Left ventricle myocardium superior (tissue), 1 donor: ENCODE data around the gene AP1G2. TPM values are rescaled to one million over a fixed set of nuclear protein-coding genes. Genes with fewer than 3 reads are reported as not detected.

Experiments
- ATAC-seq: fragments of 200-7000 bp; cut with Tn5 transposase; one replicate; pipeline ENCODE4 v1.9.1; 2020; ENCODE audit warnings: mild to moderate bottlenecking, moderate library complexity
- DNase-seq: peaks from one replicate; pipeline ENCODE4 v3.0.0-alpha.2; 2020
- intact Hi-C: fragments of 100-400 bp; cut with micrococcal nuclease; formaldehyde crosslinking; loops from one replicate; pipeline ENCODE4 v1.11.0; 2022
- total RNA-seq: library from RNA; stranded (reverse); fragmentation: NEBNext Ultra II Directional; extraction: Animal tissue kit (Norgen Biotek cat#: 25700); gene quantifications from one replicate; pipeline ENCODE4 v1.2.1, GENCODE V29; 2021
- donor health status: DM: no; HTN: yes; CAD: no; lungs with severe emphysema.

AP1G2 gene
- total RNA-seq, 1 donor from 2014 or later, result 15.5 TPM

DNA sequence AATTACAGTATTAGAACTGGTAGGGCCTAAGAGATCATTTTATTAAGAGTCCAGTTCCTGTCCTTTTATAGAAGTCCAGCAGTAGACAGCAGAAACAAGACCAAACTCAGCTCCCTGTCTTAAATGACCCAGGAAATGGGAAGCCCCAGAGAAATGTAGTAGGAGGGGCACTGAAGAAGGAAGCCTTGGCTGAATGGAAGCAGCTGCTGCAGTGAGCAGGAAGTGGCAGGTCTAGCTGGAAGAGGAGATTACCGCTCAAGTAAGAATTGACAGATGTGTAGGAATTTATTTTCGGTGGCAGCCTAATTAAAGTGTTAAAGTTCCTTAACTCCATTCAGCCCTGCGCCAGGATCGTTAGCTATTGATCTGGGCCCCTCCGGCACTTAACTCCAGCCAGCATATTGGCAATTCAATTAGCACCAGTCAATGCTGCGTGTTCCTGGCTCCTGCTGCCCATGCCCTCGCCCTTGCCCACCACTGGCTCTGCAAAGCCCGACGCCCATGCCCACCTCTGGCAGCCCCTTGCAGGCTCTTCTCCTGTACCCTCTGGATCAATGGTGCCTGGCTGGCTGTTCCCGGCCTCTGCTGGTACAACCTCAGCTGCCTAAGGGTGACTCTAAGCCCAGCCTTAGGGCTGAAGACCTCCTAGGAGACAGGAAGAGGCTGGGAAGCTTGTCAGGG, 37.1 kb downstream of the AP1G2 start:
- ATAC-seq, result no peak
- DNase-seq, result no peak
- intact Hi-C loops, result no loop called here

- intact Hi-C loops, result no loop called here
- no peak for DNase-seq
- no peak for ATAC-seq
Observed at GRCh38 chr14:23529016-23529415, 38.6 kb downstream of the AP1G2 start.

DNA sequence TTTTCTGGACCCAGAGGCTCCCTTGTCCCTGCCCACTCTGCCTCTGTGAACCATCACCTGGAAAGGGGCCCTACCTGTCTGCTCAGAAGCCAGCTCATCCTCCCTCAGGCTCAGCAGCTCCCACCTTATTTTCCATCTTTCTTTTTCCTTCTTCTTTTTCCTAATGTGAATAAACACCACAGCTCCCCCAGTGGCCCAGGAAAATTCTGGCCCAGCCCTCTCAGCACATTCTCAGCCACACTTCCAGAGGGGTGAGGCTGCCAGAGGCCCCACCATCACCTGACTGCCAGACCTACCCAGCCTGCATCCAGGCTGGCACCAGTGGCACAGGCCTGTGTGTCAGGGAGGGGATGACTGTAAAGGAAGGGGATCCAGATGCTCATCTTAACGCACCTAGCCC, 39.0 kb downstream of the AP1G2 start:
- ATAC-seq (no peak), DNase-seq (no peak)
- intact Hi-C loops, result no loop called here

GRCh38 chr14:23525611-23526010, 42.0 kb downstream of the AP1G2 start:
- ATAC-seq (no peak), DNase-seq (no peak)
- intact Hi-C loops, result no loop called here

DNA sequence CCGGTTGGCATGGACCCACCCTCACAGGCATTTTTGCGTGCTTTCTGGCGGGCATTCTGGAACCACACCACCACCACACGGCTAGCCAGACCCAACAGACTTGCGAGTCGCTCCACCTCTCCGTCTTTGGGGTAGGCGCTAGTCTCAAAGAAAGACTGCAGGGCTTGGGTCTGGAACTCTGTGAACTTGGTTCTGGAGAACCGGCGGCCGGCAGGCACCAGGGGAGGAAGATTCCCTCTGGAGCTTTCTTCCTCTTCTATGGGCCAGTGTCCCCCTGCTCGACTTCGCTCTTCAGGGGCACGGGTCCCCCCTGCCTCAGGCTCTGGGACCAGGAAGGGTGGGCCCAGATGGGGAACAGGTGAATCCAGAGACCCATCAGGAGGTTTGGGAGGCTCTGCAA, 42.6 kb downstream of the AP1G2 start:
- ATAC-seq, result no peak
- intact Hi-C loops, result no loop called here
- DNase-seq, result no peak

- ATAC-seq (no peak), DNase-seq (no peak)
- intact Hi-C loops, result no loop called here
Observed at GRCh38 chr14:23523229-23524016, 44.2 kb downstream of the AP1G2 start.

GRCh38 chr14:23522643-23523198, 44.9 kb downstream of the AP1G2 start:
- ATAC-seq (no peak), DNase-seq (no peak)
- intact Hi-C loops, result no loop called here

DNA sequence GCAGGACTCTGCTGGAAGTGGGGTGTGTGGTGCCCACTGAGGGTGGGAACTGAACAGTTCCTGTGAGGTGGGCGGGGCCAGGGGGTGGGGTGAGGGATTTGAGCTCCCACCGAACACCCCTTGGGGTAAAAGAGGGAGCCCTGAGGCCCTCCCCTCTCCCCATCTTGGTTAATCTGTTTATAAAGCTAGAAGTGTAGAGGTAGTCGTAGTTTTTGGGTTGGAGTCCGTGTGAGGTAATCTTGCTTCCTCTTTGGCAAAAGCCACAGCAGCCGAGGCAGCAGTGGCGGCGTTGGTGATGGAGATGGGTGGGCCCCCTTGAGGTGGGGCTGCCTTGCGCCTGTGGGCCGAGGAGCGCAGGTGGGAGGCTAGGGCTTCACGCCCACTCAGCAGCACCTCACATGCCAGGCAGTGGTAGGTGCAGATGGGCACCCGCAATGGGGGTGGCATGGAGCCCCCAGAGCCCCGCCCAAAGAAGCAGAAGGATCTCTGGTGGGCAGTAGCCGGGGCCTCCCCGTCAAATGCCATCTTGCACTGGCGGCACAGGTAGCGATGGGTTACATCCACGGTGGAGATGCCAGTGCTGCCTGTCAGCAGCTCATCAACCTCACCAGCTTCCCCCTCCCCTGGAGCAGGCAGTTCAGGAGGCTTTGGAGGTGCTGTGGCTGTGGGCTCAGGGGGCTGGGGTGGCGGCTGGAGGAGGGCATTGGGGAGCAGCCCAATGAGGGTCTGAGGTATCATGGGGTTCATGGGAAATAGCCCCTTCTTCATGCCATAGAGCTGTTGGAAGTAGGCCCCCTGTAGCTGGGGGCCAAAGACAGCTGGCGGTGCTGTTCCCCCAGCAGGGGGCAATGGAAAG, 45.6 kb downstream of the AP1G2 start:
- intact Hi-C loops, result no loop called here
- no peak for ATAC-seq
- DNase-seq, result no peak

GRCh38 chr14:23520899-23521533, 46.6 kb downstream of the AP1G2 start:
- ATAC-seq, result no peak
- intact Hi-C loops, result no loop called here
- DNase-seq, result no peak

GRCh38 chr14:23518709-23519108, 48.9 kb downstream of the AP1G2 start:
- DNase-seq, result no peak
- no peak for ATAC-seq
- intact Hi-C loops, result no loop called here

DNA sequence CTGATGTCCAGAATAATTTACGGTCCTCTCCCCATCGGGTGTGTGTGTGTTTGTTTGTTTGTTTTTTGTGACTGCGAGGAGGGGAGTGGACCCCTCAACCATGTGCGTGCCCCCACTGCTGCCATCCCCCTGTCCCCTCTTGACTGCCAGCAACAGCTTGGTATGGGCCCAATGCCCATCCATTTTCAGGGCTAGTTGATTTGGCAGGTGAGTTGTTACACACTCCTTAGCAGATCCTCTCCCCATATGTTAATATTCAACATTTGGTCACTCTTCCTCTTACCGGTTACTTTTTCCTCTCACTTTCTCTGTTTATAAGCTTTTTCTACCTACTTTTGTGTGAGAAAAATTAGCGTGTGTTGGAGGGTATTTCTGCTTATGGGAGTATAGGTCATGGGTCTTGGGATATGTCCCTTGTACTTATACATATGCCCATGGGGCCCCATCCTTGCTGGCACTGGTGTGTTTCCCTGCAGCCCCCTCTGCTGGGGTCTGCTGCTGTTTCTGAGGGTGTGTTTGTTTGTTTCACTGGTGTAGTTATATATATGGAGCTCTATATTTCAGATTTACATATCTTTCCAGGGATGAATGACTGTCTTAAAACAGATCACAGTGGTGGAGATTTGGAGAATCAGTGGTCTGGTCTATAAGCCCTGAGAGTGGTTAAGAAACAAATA, 49.8 kb downstream of the AP1G2 start:
- no peak for ATAC-seq
- intact Hi-C loops, result no loop called here
- no peak for DNase-seq

- ATAC-seq (peak; percentile 87), DNase-seq (peak; percentile 38)
- intact Hi-C loops, result no loop called here
Observed at GRCh38 chr14:23514644-23514957, 53.0 kb downstream of the AP1G2 start.

- ATAC-seq (no peak), DNase-seq (peak; percentile 22)
- intact Hi-C loops, result no loop called here
Observed at GRCh38 chr14:23513818-23514643, 53.6 kb downstream of the AP1G2 start.

- ATAC-seq, result no peak
- DNase-seq, result peak; percentile 19
- intact Hi-C loops, result no loop called here
Observed at GRCh38 chr14:23513005-23513817, 54.4 kb downstream of the AP1G2 start.

GRCh38 chr14:23512156-23512555, 55.4 kb downstream of the AP1G2 start:
- no peak for ATAC-seq
- intact Hi-C loops, result no loop called here
- DNase-seq, result peak; percentile 13
